Stimulated activated CD4-positive, alpha-beta T cell treated with anti-CD3 and anti-CD28 coated beads, Interleukin-15, amount 100 ng/mL, for 1 hour (primary cell): Measurements from ENCODE around the gene CLCA1.

Experiments
- DNase-seq, 2 donors: peaks; one replicate each; pipeline ENCODE4 v3.0.0-alpha.2; 2020; ENCODE audit warnings: low read depth in 1 of 2, low spot score in 1 of 2

CLCA1 gene

DNA sequence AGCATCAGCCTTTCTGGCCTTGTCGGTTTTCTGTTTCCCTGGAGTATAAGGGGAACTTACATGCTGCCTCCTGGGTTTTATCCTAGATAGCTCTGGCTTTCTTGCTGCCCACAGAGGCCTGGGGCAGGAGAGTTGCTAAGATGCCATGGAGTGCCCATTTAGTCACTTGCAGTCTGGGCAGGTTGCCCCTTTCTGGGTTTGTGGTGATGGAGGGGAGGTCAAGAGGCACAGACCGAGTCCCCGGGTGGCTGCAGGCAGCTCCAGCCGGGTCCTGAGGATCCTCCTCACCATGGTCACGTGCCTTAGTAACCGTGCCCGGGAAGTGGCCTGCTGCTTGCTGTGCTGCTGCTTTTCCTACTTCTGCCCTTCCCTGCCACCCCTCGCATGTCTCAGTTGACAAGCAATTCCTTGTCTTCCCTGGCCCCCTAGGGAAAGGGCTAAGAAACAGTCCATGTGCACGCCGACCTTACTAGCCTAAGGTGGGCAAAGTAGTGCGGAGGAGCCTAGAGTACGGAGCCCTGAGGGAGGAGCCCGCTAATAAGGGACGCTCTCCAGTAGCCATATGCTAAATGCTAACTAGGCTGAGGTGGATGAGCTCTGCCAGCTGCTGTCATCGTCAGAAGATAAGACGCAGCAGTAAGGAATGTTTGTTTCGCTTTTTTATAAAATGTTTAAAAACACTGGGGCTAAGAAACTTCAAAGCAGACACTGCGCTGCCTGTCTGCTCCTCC is 34.8 kb downstream of the CLCA1 start:
- no peak for DNase-seq

- no peak for DNase-seq
Measured at GRCh38 chr1:86504137-86504479, 35.4 kb downstream of the CLCA1 start.

- DNase-seq: no peak
Measured at GRCh38 chr1:86504895-86505563, 36.3 kb downstream of the CLCA1 start.

GRCh38 chr1:86505564-86505902 is 36.8 kb downstream of the CLCA1 start:
- DNase-seq: no peak

- no peak for DNase-seq
Measured at GRCh38 chr1:86507935-86508582, 39.3 kb downstream of the CLCA1 start.

DNA sequence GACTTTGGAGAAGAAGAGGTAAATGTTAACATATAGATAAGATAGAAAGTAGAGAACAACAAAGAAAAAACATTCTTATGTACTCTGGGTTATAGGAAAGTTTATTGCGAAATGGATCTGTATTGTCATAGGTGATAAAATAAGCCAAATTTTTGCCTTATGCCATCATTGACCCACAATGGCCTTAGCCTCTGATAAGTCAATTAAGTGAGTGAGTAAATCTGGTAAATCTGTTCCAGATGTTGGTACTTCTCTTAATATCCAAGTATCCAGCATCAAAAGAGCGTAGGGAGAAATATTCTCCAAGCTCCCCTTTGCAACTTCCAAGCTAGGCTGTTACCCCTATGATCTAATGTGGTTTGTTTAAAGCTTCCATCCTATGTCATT is 39.8 kb downstream of the CLCA1 start:
- DNase-seq: no peak

- no peak for DNase-seq
Measured at GRCh38 chr1:86515597-86515996, 46.9 kb downstream of the CLCA1 start.

- no peak for DNase-seq
Measured at GRCh38 chr1:86516335-86516734, 47.6 kb downstream of the CLCA1 start.

GRCh38 chr1:86517336-86517735 is 48.6 kb downstream of the CLCA1 start:
- no peak for DNase-seq

GRCh38 chr1:86520789-86521521 is 52.2 kb downstream of the CLCA1 start:
- DNase-seq: no peak

- no peak for DNase-seq
Measured at GRCh38 chr1:86521522-86521891, 52.8 kb downstream of the CLCA1 start.

DNA sequence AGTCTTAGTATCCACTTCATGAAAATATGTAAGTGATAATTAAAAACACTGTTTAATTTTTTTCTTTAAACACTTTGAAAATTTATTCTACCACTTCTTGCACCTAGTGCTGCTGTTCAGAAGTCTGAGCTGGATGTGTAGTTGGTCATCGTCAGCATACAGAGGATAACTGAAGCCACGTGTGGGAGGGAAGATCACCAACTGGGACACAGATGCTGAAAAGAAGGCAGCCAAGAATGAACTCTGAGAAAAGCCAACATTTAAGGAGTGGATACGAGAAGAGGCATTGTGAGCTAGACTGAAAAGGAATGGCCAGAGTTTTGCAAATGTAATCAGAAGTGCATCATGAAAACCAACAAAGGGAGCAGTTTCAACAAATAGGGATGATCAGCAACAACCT is 53.5 kb downstream of the CLCA1 start:
- no peak for DNase-seq

DNA sequence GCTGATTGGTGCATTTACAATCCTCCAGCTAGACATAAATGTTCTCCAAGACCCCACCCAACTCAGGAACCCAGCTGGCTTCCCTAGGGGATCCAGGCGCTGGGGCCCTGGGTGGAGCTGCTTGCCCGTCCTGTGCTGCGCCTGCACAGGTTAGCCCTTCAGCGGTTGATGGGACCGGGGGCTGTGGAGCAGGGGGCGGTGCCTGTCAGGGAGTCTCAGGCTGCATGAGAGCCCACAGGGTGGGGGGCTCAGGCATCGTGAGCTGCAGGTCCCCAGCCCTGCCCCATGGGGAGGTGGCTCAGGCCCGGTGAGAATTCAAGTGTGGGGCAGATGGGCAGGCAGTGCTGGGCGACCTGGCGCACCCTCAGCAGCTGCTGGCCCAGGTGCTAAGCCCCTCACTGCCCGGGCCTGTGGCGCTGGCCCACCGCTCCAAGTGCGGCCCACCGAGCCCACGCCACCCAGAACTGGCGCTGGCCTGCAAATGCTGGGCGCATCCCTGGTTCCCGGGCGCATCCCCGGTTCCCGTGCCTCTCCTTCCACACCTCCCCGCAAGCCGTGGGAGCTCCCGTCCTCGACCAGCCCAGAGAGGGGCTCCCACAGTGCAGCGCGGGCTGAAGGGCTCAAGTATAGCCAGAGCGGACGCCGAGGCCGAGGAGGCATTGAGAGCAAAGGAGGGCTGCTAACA is 55.1 kb downstream of the CLCA1 start:
- no peak for DNase-seq

DNA sequence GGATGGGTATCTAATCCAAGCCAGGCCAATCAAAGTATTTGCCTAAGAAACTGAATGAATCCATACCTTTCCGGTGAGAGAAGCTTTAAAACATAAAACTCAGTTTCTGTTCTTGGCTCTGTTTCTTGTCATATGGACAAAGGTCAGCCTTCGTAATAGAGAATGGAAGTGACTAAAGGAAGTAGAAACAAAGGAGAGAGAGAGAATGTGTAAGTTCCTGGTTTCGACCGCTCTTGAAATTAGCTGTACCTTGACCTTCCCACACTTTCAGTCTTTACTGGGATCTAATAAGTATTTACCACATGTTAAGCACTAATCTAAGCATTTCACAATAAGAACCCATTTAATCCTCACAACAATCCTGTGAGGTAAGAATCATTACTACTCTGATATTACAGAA is 58.6 kb downstream of the CLCA1 start:
- DNase-seq: no peak

DNA sequence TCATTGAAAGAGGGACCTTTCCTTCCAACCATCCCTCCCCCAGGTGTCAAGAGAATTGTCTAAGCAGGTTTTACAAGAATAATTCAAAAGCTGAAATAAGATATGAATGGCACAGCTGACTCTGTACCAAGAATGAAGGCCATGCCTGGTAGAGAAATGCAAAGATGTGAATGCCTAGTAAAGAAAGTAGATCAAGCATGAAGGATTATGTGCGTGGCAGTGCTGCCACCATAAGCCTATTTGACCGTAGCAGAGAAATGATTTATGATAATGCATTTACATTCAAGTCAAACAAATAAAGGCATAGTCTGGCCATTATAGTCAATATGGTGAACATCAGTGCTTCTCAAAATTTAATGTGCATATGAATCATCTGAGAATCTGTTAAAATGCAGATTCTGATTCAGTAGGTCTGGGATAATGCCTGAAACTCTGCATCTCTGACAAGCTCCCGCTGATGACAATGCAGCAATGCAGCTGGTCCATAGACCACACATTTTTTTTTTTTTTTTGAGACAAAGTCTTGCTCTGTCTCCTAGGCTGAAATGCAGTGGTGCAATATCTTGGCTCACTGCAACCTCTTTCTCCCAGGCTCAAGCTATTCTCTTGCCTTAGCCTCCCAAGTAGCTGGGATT is 61.6 kb downstream of the CLCA1 start:
- no peak for DNase-seq

GRCh38 chr1:86537928-86538695 is 69.4 kb downstream of the CLCA1 start:
- DNase-seq: no peak

GRCh38 chr1:86538775-86539174 is 70.0 kb downstream of the CLCA1 start:
- DNase-seq: no peak

GRCh38 chr1:86541859-86542258 is 73.1 kb downstream of the CLCA1 start:
- no peak for DNase-seq

DNA sequence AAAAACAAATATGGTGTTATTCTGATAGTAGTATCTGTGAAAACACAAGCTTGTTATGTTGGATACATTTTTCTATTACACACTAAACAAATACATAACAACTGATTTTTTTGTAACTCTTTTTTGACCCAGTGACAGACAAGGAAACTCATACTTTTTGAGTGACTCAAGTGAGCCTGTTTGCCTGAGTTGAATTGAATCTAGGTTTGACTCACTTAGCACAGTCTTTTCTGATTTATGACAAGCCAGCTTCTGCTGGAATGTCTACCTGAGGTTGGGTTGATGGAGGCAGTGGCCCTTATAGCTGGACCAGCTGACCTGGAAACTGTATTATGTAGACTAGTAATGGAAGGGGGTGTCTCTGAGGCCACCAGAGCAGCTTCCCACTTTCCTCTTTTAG is 73.9 kb downstream of the CLCA1 start:
- DNase-seq: no peak

GRCh38 chr1:86546787-86547221 is 78.1 kb downstream of the CLCA1 start, which contains the start of gene CLCA4:
Gene CLCA4, plus strand, starts transcription at chr1:86547078. Its CDS starts 42 bp downstream, at chr1:86547120.
- no peak for DNase-seq
